HepG2 (cell line): Measurements from ENCODE around the gene KRT71. TPM values are rescaled to one million over a fixed set of nuclear protein-coding genes. Genes with fewer than 3 reads are reported as not detected.

Experiments used
- ATAC-seq: fragments of 200-7000 bp; cut with Tn5 transposase; 3 replicates; pipeline ENCODE4 v1.9.1; 2020; ENCODE audit warnings: mild to moderate bottlenecking, moderate library complexity
- BruUV-seq: library from RNA; stranded (reverse); fragments of 400-500 nt; replicated peaks from 2 replicates; lab custom pipeline; 2021; lab: Mats Ljungman, UMichigan
- CTCF ChIA-PET: fragments of 300-600 bp; formaldehyde crosslinking; extraction: SDS; loops from one replicate; lab custom pipeline; 2021; ENCODE audit warnings: low total read pairs, inconsistent platforms, low intra/inter-chr PET ratio; lab: Yijun Ruan, JAX
- POLR2A ChIA-PET: fragments of 350-600 bp; sonication (Branson Sonifier 250); formaldehyde crosslinking; loops from one replicate; lab custom pipeline; 2020; ENCODE audit warnings: antibody characterized with exemption, inconsistent platforms; lab: Yijun Ruan, JAX
- DNase-seq: peaks from one replicate; pipeline ENCODE4 v3.0.0-alpha.2; 2015; ENCODE audit warnings: low spot score
- FAIRE-seq: peaks from 3 replicates; lab custom pipeline; 2011; peaks lifted over from hg19 to GRCh38; lab: Jason Lieb, UNC
- H2AFZ ChIP-seq: one replicate; pipeline ENCODE4 v1.6.1; 2011; ENCODE audit warnings: low read length, inconsistent platforms
- H3K27ac ChIP-seq: fragments of 300-600 bp; 3 replicates; pipeline ENCODE4 v1.8.0; 2011; ENCODE audit warnings: mixed run types, mild to moderate bottlenecking, mixed read lengths, low read length, inconsistent platforms; ENCODE audit not compliant: insufficient read depth; ENCODE audit errors: extremely low read length
- H3K27me3 ChIP-seq, 2 experiments: fragments of 200-600 bp in 1 of 2; 2 replicates in 1 of 2; 3 replicates in 1 of 2; pipeline versions ENCODE4 v1.6.0 to v1.8.0; 2011; ENCODE audit warnings: low read length in 2 of 2, mild to moderate bottlenecking in 2 of 2, moderate library complexity in 2 of 2, inconsistent platforms in 1 of 2; ENCODE audit not compliant: insufficient read depth in 2 of 2, control insufficient read depth in 1 of 2
- H3K36me3 ChIP-seq, 2 experiments: fragments of 200-600 bp in 1 of 2; replicated peaks in 1 of 2; 2 replicates in 1 of 2; 3 replicates in 1 of 2; pipeline versions ENCODE4 v1.5.1 to v1.8.0; 2011; ENCODE audit warnings: low read length in 2 of 2, inconsistent platforms in 1 of 2; ENCODE audit not compliant: insufficient read depth in 2 of 2, control insufficient read depth in 1 of 2
- H3K4me1 ChIP-seq: 2 replicates; pipeline ENCODE4 v1.5.1; 2012; ENCODE audit warnings: low read length, inconsistent platforms; ENCODE audit not compliant: insufficient read depth
- H3K4me2 ChIP-seq: 2 replicates; pipeline ENCODE4 v1.6.0; 2011; ENCODE audit warnings: low read depth, low read length, inconsistent platforms
- H3K4me3 ChIP-seq, 3 experiments: fragments of 200-600 bp in 1 of 3; sonication (generic), shearing (Covaris generic) in 1 of 3; replicated peaks in 1 of 3; 2 replicates each; pipeline ENCODE4 v1.5.1; 2011 to 2016; ENCODE audit warnings: low read length in 3 of 3, inconsistent platforms in 2 of 3, low read depth in 2 of 3, mild to moderate bottlenecking in 2 of 3, control low read depth in 1 of 3, mixed read lengths in 1 of 3; ENCODE audit not compliant: insufficient read depth in 1 of 3
- H3K79me2 ChIP-seq: one replicate; pipeline ENCODE4 v1.6.1; 2011; ENCODE audit warnings: low read length, inconsistent platforms; ENCODE audit not compliant: insufficient read depth
- H3K9ac ChIP-seq: 2 replicates; pipeline ENCODE4 v1.6.0; 2011; ENCODE audit warnings: mild to moderate bottlenecking, low read depth, low read length, inconsistent platforms; ENCODE audit not compliant: insufficient read depth
- H3K9me3 ChIP-seq: 2 replicates; pipeline ENCODE4 v1.5.1; 2012; ENCODE audit warnings: mild to moderate bottlenecking, low read length
- H4K20me1 ChIP-seq: 2 replicates; pipeline ENCODE4 v1.6.0; 2011; ENCODE audit warnings: inconsistent platforms, mild to moderate bottlenecking, low read length, moderate library complexity; ENCODE audit not compliant: insufficient read depth
- FOXP1 ChIP-seq, 2 experiments: fragments of 450-650 bp in 1 of 2; IDR thresholded peaks; 2 replicates each; pipeline ENCODE4 v1.6.1; 2017 to 2018; ENCODE audit warnings: antibody characterized with exemption in 1 of 2
- IKZF4 ChIP-seq: sonication (generic); formaldehyde crosslinking; IDR thresholded peaks from 2 replicates; pipeline ENCODE4 v1.5.1; 2020; ENCODE audit warnings: borderline replicate concordance, mild to moderate bottlenecking, low read depth, missing genetic modification reagents; ENCODE audit errors: not compliant biosample characterization
- SRY ChIP-seq: sonication (generic); formaldehyde crosslinking; IDR thresholded peaks from 2 replicates; pipeline ENCODE4 v1.8.0; 2022; ENCODE audit warnings: mild to moderate bottlenecking, missing genetic modification reagents
- TARDBP ChIP-seq: sonication (generic); formaldehyde crosslinking; IDR thresholded peaks from 2 replicates; pipeline ENCODE4 v1.8.0; 2022; ENCODE audit warnings: mild to moderate bottlenecking, missing genetic modification reagents
- ZNF629 ChIP-seq: sonication (generic); formaldehyde crosslinking; conservative IDR thresholded peaks from 2 replicates; pipeline ENCODE4 v1.5.0; 2020; ENCODE audit warnings: missing genetic modification reagents
- WGBS: methylation state at CpG from one replicate; pipeline ENCODE4 v1.1.6; 2017; ENCODE audit warnings: low lambda C conversion rate; 5-methylcytosine and 5-hydroxymethylcytosine counted together
- in situ Hi-C: cut with HindIII; loops from 2 replicates; pipeline ENCODE4 v1.10.0; 2017; ENCODE audit warnings: low pct_unique_long_range_greater_than_20kb; ENCODE audit not compliant: extremely low pct_ligation_motif_present
- intact Hi-C: fragments of 100-400 bp; cut with micrococcal nuclease; formaldehyde crosslinking; loops from one replicate; pipeline ENCODE4 v1.10.0; 2022; ENCODE audit not compliant: unreplicated experiment
- polyA plus RNA-seq, 8 experiments: library from polyadenylated mRNA; depleted of rRNA in 3 of 8; stranded (reverse) in 7 of 8; unstranded in 1 of 8; fragments of >200 nt; fragmentation: Illumina TruSeq in 4 of 8; extraction: Trizol in 4 of 8; gene quantifications; 2 replicates each; pipeline versions ENCODE4 v1.2.1 to v1.2.3, GENCODE V29; 2011 to 2016; ENCODE audit warnings: low read depth in 4 of 8, missing spikeins in 1 of 8, mixed read lengths in 1 of 8; ENCODE audit not compliant: insufficient read depth in 1 of 8
- total RNA-seq, 5 experiments: library from RNA; depleted of rRNA; stranded (reverse); fragments of >200 nt; fragmentation: Illumina TruSeq; extraction: Trizol; gene quantifications; 2 replicates each; pipeline ENCODE4 v1.2.3, GENCODE V29; 2016; ENCODE audit warnings: low read depth in 1 of 5
- TF ChIP-seq, protein P1 (sequence below): sonication (generic); formaldehyde crosslinking; IDR thresholded peaks from 2 replicates; pipeline ENCODE4 v1.8.0; 2022; ENCODE audit warnings: low read depth, missing genetic modification reagents
- TF ChIP-seq, protein P2 (sequence below): sonication (generic); formaldehyde crosslinking; IDR thresholded peaks from 2 replicates; pipeline ENCODE4; 2020; ENCODE audit warnings: missing genetic modification reagents, mild to moderate bottlenecking, borderline replicate concordance
- TF ChIP-seq, protein P3 (sequence below): sonication (generic); formaldehyde crosslinking; IDR thresholded peaks from 2 replicates; pipeline ENCODE4 v1.8.1; 2023; ENCODE audit warnings: mild to moderate bottlenecking, inconsistent platforms, moderate library complexity, missing genetic modification reagents, borderline replicate concordance
- TF ChIP-seq, protein P4 (sequence below): sonication (generic); formaldehyde crosslinking; IDR thresholded peaks from 2 replicates; pipeline ENCODE4 v1.4.0; 2020; ENCODE audit warnings: mild to moderate bottlenecking, missing genetic modification reagents

The KRT71 gene
- total and polyA plus RNA-seq, 2 of the 13 experiments (the other 11 are each of a cell fraction or from before 2014, with no cell fraction given): not detected

DNA sequence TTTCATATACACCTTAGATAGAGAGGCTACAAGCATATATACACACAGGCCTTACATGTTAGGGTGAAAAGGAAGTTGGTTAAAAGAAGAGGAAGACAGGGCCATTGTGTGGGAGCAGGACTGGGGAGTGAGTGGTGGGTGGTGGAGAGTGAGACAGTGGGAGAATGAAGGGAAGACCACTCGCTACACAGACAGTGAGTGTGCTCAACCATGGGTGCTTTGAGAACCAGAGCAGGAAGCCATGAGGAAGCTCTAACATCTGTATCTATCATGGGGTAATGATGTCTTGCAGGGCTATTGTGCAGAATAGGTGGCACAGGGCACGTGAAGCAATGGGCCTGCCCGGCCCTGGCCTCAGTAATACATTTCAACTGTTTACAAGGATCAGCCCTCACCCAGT lies 32.1 kb upstream of the KRT71 start:
- Histone ChIP-seq H3K4me1 (no peaks in the 10 kb centered on the region), H3K9ac (no peak overlapping the region), H3K36me3 (no peaks in the 10 kb centered on the region), H2AFZ (no peak overlapping the region), H3K27me3 (peaks cover 5 to 32% of the 10 kb centered on the region in 2 experiments; a peak in 3 of 5 replicates), H3K9me3 (no peaks in the 10 kb centered on the region), H3K79me2 (no peaks in the 10 kb centered on the region), H3K4me2 (no peak overlapping the region), H3K4me3 (no peak overlapping the region), H3K27ac (no peak overlapping the region), H4K20me1 (no peaks in the 10 kb centered on the region)
- ChIA-PET CTCF (interaction anchor here (2.5 kb wide), 1 partner anchor 396 kb away, joined by 15 read pairs; no protein-coding TSS in a partner anchor), POLR2A (no interaction called here)
- intact Hi-C loops: no loop called here
- in situ Hi-C loops: loop anchor here (10.0 kb wide), 1 partner anchor 400 kb away; no protein-coding TSS in a partner anchor
- FAIRE-seq: no peak
- no peak for TF ChIP-seq SRY (CRISPR knock-in tag)
- TF ChIP-seq FOXP1 (IDR thresholded peaks at IDR 0.05): no peak
- no peak for TF ChIP-seq FOXP1 (CRISPR knock-in tag; IDR thresholded peaks at IDR 0.05)
- DNase-seq: no peak
- BruUV-seq: no TSS peak
- no peak for ATAC-seq
- 3% methylated on average over 3 of the region's 3 CpGs for WGBS

DNA sequence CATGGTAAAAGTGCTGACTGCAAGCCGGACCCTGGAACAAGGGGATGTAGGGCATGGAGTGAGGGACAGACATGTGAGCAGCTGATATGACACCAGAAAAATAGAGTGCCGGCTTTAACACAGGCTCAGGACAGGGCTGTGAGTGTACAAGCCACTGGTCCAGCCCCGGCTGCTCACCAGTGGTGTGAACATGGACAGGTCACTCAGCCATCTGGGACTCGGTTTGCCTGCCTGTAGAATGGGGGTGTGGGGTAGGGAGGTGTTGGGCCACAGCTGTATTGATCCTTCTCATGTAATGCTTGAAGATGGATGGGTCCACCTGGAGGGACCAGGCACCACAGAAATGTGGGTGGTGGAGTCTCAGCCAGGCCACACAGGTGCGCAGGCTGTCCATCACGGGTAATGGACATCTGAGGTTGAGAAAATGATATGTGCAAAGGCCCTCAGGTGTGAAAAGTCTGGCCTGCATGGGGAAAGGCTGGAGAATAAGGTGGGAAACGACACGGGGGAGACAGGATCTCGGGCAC lies 31.3 kb upstream of the KRT71 start:
- H3K4me1 ChIP-seq: no peaks in the 10 kb centered on the region
- H2AFZ ChIP-seq: no peak overlapping the region
- ChIA-PET POLR2A (no interaction called here), CTCF (interaction anchor here (2.5 to 3.8 kb wide), 2 partner anchors 295 to 397 kb away, joined by 15 to 33 read pairs; no protein-coding TSS in a partner anchor)
- no peaks in the 10 kb centered on the region for H3K79me2 ChIP-seq
- intact Hi-C loops (no loop called here), in situ Hi-C loops (loop anchor here (5.0 to 10.0 kb wide), 2 partner anchors 283 to 401 kb away; no protein-coding TSS in a partner anchor)
- ATAC-seq (no peak), DNase-seq (no peak), FAIRE-seq (no peak)
- H3K27me3 ChIP-seq: peaks cover 4 to 40% of the 10 kb centered on the region in 2 experiments; a peak in 2 of 5 replicates
- no peak overlapping the region for H3K4me2 ChIP-seq
- H3K9me3 ChIP-seq: no peaks in the 10 kb centered on the region
- H4K20me1 ChIP-seq: no peaks in the 10 kb centered on the region
- no peak overlapping the region for H3K27ac ChIP-seq
- TF ChIP-seq TARDBP (CRISPR knock-in tag) (no peak), IKZF4 (CRISPR knock-in tag) (no peak), ZNF629 (CRISPR knock-in tag) (0 out of 2 replicates have a peak, but pooled peaks have one; percentile 18)
- TF ChIP-seq, protein P1, sequence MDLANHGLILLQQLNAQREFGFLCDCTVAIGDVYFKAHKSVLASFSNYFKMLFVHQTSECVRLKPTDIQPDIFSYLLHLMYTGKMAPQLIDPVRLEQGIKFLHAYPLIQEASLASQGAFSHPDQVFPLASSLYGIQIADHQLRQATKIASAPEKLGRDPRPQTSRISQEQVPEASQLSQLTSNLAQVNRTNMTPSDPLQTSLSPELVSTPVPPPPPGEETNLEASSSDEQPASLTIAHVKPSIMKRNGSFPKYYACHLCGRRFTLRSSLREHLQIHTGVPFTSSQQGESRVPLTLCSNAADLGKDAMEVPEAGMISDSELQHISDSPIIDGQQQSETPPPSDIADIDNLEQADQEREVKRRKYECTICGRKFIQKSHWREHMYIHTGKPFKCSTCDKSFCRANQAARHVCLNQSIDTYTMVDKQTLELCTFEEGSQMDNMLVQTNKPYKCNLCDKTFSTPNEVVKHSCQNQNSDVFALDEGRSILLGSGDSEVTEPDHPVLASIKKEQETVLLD (CRISPR knock-in tag): no peak
- TF ChIP-seq, protein P2, sequence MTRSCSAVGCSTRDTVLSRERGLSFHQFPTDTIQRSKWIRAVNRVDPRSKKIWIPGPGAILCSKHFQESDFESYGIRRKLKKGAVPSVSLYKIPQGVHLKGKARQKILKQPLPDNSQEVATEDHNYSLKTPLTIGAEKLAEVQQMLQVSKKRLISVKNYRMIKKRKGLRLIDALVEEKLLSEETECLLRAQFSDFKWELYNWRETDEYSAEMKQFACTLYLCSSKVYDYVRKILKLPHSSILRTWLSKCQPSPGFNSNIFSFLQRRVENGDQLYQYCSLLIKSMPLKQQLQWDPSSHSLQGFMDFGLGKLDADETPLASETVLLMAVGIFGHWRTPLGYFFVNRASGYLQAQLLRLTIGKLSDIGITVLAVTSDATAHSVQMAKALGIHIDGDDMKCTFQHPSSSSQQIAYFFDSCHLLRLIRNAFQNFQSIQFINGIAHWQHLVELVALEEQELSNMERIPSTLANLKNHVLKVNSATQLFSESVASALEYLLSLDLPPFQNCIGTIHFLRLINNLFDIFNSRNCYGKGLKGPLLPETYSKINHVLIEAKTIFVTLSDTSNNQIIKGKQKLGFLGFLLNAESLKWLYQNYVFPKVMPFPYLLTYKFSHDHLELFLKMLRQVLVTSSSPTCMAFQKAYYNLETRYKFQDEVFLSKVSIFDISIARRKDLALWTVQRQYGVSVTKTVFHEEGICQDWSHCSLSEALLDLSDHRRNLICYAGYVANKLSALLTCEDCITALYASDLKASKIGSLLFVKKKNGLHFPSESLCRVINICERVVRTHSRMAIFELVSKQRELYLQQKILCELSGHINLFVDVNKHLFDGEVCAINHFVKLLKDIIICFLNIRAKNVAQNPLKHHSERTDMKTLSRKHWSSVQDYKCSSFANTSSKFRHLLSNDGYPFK: no peak
- TF ChIP-seq, protein P3, sequence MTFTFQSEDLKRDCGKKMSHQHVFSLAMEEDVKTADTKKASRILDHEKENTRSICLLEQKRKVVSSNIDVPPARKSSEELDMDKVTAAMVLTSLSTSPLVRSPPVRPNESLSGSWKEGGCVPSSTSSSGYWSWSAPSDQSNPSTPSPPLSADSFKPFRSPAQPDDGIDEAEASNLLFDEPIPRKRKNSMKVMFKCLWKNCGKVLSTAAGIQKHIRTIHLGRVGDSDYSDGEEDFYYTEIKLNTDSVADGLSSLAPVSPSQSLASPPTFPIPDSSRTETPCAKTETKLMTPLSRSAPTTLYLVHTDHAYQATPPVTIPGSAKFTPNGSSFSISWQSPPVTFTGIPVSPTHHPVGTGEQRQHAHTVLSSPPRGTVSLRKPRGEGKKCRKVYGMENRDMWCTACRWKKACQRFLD: no peak
- TF ChIP-seq, protein P4, sequence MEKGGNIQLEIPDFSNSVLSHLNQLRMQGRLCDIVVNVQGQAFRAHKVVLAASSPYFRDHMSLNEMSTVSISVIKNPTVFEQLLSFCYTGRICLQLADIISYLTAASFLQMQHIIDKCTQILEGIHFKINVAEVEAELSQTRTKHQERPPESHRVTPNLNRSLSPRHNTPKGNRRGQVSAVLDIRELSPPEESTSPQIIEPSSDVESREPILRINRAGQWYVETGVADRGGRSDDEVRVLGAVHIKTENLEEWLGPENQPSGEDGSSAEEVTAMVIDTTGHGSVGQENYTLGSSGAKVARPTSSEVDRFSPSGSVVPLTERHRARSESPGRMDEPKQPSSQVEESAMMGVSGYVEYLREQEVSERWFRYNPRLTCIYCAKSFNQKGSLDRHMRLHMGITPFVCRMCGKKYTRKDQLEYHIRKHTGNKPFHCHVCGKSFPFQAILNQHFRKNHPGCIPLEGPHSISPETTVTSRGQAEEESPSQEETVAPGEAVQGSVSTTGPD (CRISPR knock-in tag): no peak
- no peak overlapping the region for H3K9ac ChIP-seq
- WGBS: 22% methylated on average over 8 of the region's 9 CpGs
- no peaks in the 10 kb centered on the region for H3K36me3 ChIP-seq
- H3K4me3 ChIP-seq: no peak overlapping the region
- no TSS peak for BruUV-seq
